CD14-positive monocyte (primary cell): ENCODE results near the gene EIPR1. TPM values are rescaled to one million over a fixed set of nuclear protein-coding genes. Genes with fewer than 3 reads are reported as not detected.

ENCODE experiments used
- DNase-seq, 3 donors: peaks; one replicate each; pipeline ENCODE4 v3.0.0-alpha.2; 2011 to 2022
- H2AFZ ChIP-seq: 2 replicates; pipeline ENCODE4 v1.6.0; 2012; ENCODE audit warnings: mild to moderate bottlenecking, low read depth, low read length, inconsistent platforms; ENCODE audit not compliant: insufficient read depth, poor library complexity, severe bottlenecking
- H3K27ac ChIP-seq, 2 donors: 1 replicate in 1 of 2; 2 replicates in 1 of 2; pipeline ENCODE4 v1.5.1; 2012 to 2013; ENCODE audit warnings: low read length in 2 of 2, control low read depth in 1 of 2, inconsistent platforms in 1 of 2, low read depth in 1 of 2, mild to moderate bottlenecking in 1 of 2
- H3K27me3 ChIP-seq, 2 donors: one replicate each; pipeline versions ENCODE4 v1.6.0 to v1.6.1; 2011 to 2013; ENCODE audit warnings: low read length in 2 of 2; ENCODE audit not compliant: control insufficient read depth in 2 of 2, insufficient read depth in 2 of 2
- H3K36me3 ChIP-seq, 2 donors: replicated peaks in 1 of 2; 1 replicate in 1 of 2; 2 replicates in 1 of 2; pipeline versions ENCODE4 v1.5.1 to v1.6.1; 2012 to 2013; ENCODE audit warnings: low read length in 2 of 2, control low read depth in 1 of 2, inconsistent platforms in 1 of 2, mild to moderate bottlenecking in 1 of 2; ENCODE audit not compliant: insufficient read depth in 2 of 2, control insufficient read depth in 1 of 2
- H3K4me1 ChIP-seq, 2 donors: 1 replicate in 1 of 2; 2 replicates in 1 of 2; pipeline versions ENCODE4 v1.5.1 to v1.6.1; 2012 to 2013; ENCODE audit warnings: low read length in 2 of 2, control low read depth in 1 of 2, inconsistent platforms in 1 of 2, mild to moderate bottlenecking in 1 of 2, moderate library complexity in 1 of 2; ENCODE audit not compliant: insufficient read depth in 2 of 2, control insufficient read depth in 1 of 2
- H3K4me2 ChIP-seq: replicated peaks from 2 replicates; pipeline ENCODE3; 2012; ENCODE audit warnings: low read length, moderate library complexity, mild to moderate bottlenecking; ENCODE audit not compliant: poor library complexity, severe bottlenecking; ENCODE audit errors: extremely low read depth
- H3K4me3 ChIP-seq, 3 experiments: fragments of 200-600 bp in 1 of 3; sonication (generic) in 1 of 3; replicated peaks in 1 of 3; 1 replicate in 2 of 3; 2 replicates in 1 of 3; pipeline ENCODE4 v1.5.1; 2011 to 2013; ENCODE audit warnings: low read length in 3 of 3, mild to moderate bottlenecking in 3 of 3, control low read depth in 2 of 3, low read depth in 2 of 3, inconsistent platforms in 1 of 3, moderate library complexity in 1 of 3
- H3K79me2 ChIP-seq: 2 replicates; pipeline ENCODE4 v1.6.0; 2012; ENCODE audit warnings: mild to moderate bottlenecking, control low read depth, inconsistent platforms, low read length, moderate library complexity; ENCODE audit not compliant: insufficient read depth
- H3K9ac ChIP-seq: 2 replicates; pipeline ENCODE4 v1.6.0; 2017; ENCODE audit warnings: low read length, mild to moderate bottlenecking; ENCODE audit not compliant: insufficient read depth, poor library complexity, severe bottlenecking
- H3K9me3 ChIP-seq, 2 donors: replicated peaks in 1 of 2; 1 replicate in 1 of 2; 2 replicates in 1 of 2; pipeline versions ENCODE4 v1.5.1 to v1.6.1; 2012 to 2013; ENCODE audit warnings: low read length in 2 of 2, control low read depth in 1 of 2; ENCODE audit not compliant: control insufficient read depth in 1 of 2, insufficient read depth in 1 of 2
- H4K20me1 ChIP-seq: 2 replicates; pipeline ENCODE4 v1.6.0; 2012; ENCODE audit warnings: mild to moderate bottlenecking, low read length, control low read depth, moderate library complexity; ENCODE audit not compliant: insufficient read depth
- H3K27ac Mint-ChIP-seq, 7 donors: one replicate each; pipeline ENCODE4 v1.8.0; 2020; ENCODE audit warnings: mild to moderate bottlenecking in 7 of 7, mixed read lengths in 7 of 7, moderate library complexity in 6 of 7, inconsistent platforms in 2 of 7
- H3K27me3 Mint-ChIP-seq, 3 donors: one replicate each; pipeline ENCODE4 v1.8.0; 2021 to 2022; ENCODE audit warnings: low read depth in 3 of 3, mild to moderate bottlenecking in 3 of 3, mixed read lengths in 3 of 3, moderate library complexity in 3 of 3, inconsistent platforms in 1 of 3
- H3K36me3 Mint-ChIP-seq, 2 donors: one replicate each; pipeline ENCODE4 v1.8.0; 2020; ENCODE audit warnings: mixed read lengths in 2 of 2, inconsistent platforms in 1 of 2, mild to moderate bottlenecking in 1 of 2
- H3K4me1 Mint-ChIP-seq: one replicate; pipeline ENCODE4 v1.8.0; 2020; ENCODE audit warnings: mild to moderate bottlenecking, mixed read lengths
- H3K4me3 Mint-ChIP-seq, 2 donors: one replicate each; pipeline ENCODE4 v1.8.0; 2020; ENCODE audit warnings: mild to moderate bottlenecking in 2 of 2, mixed read lengths in 2 of 2, moderate library complexity in 1 of 2
- H3K9me3 Mint-ChIP-seq, 7 donors: one replicate each; pipeline ENCODE4 v1.8.0; 2020 to 2022; ENCODE audit warnings: mixed read lengths in 7 of 7, mild to moderate bottlenecking in 6 of 7, moderate library complexity in 6 of 7, inconsistent platforms in 2 of 7
- CTCF ChIP-seq: fragments of 200-600 bp; IDR thresholded peaks from one replicate; pipeline ENCODE4 v1.8.0; 2022; ENCODE audit warnings: antibody characterized with exemption, mild to moderate bottlenecking
- WGBS: methylation state at CpG from one replicate; pipeline ENCODE4 v1.1.5; 2013; ENCODE audit warnings: missing lambda C conversion rate; ENCODE audit not compliant: insufficient coverage; 5-methylcytosine and 5-hydroxymethylcytosine counted together
- intact Hi-C, 2 donors: fragments of 100-400 bp; cut with micrococcal nuclease; formaldehyde crosslinking; loops; one replicate each; pipeline versions ENCODE4 v1.15.0 to v1.15.1; 2023
- polyA plus RNA-seq, 3 donors: library from polyadenylated mRNA; depleted of rRNA in 1 of 3; unstranded in 2 of 3; stranded (reverse) in 1 of 3; fragments of 300-500 nt in 2 of 3; fragments of >200 nt in 1 of 3; fragmentation: Illumina TruSeq in 2 of 3; gene quantifications; 1 replicate in 2 of 3; 2 replicates in 1 of 3; pipeline ENCODE4 v1.2.3, GENCODE V29; 2012 to 2021

EIPR1 gene
- polyA plus RNA-seq, 3 donors = 19.0 to 22.4 (median 20.8) TPM

- peaks cover 24 to 32% (median 27%) of the 10 kb centered on the region in 7 donors for H3K9me3 Mint-ChIP-seq
- Histone ChIP-seq H2AFZ (no peak overlapping the region), H3K79me2 (no peaks in the 10 kb centered on the region), H3K36me3 (no peaks in the 10 kb centered on the region), H4K20me1 (no peaks in the 10 kb centered on the region), H3K4me3 (no peak overlapping the region), H3K27ac (no peak overlapping the region), H3K9me3 (peaks cover 43 to 46% of the 10 kb centered on the region in 2 donors), H3K27me3 (no peaks in the 10 kb centered on the region), H3K9ac (no peak overlapping the region), H3K4me2 (no peak overlapping the region), H3K4me1 (no peaks in the 10 kb centered on the region)
- intact Hi-C loops = no loop called here
- no peak overlapping the region for H3K27ac Mint-ChIP-seq
- peaks cover 6 to 10% of the 10 kb centered on the region in 2 donors for H3K36me3 Mint-ChIP-seq
- WGBS = 95% methylated on average over 4 of the region's 4 CpGs
- no peaks in the 10 kb centered on the region for H3K4me1 Mint-ChIP-seq
- H3K4me3 Mint-ChIP-seq = no peak overlapping the region
- no peaks in the 10 kb centered on the region for H3K27me3 Mint-ChIP-seq
- TF ChIP-seq CTCF = no peak
- no peak for DNase-seq
Measured at GRCh38 chr2:3219536-3219935, 158.1 kb downstream of the EIPR1 start.

GRCh38 chr2:3217646-3218045, 160.0 kb downstream of the EIPR1 start:
- Mint-ChIP-seq H3K36me3 (peaks cover 8 to 10% of the 10 kb centered on the region in 2 donors), H3K27me3 (no peaks in the 10 kb centered on the region), H3K4me1 (no peaks in the 10 kb centered on the region), H3K9me3 (peaks cover 9 to 14% (median 10%) of the 10 kb centered on the region in 7 donors), H3K27ac (no peak overlapping the region), H3K4me3 (no peak overlapping the region)
- Histone ChIP-seq H3K4me3 (no peak overlapping the region), H3K4me2 (no peak overlapping the region), H3K4me1 (no peaks in the 10 kb centered on the region), H3K9ac (no peak overlapping the region), H3K36me3 (peaks cover 0 to 3% of the 10 kb centered on the region in 2 donors), H3K79me2 (no peaks in the 10 kb centered on the region), H3K27ac (no peak overlapping the region), H4K20me1 (no peaks in the 10 kb centered on the region), H3K27me3 (no peaks in the 10 kb centered on the region), H3K9me3 (peaks cover 24 to 29% of the 10 kb centered on the region in 2 donors), H2AFZ (no peak overlapping the region)
- 83% methylated on average over 7 of the region's 7 CpGs for WGBS
- intact Hi-C loops = no loop called here
- TF ChIP-seq CTCF = no peak
- DNase-seq = no peak
